WI38 (cell line): ENCODE results near the gene NCAM2.

Experiments used
- H3K4me3 ChIP-seq: 2 replicates; pipeline ENCODE4 v1.5.1; 2011; ENCODE audit warnings: low read depth, mild to moderate bottlenecking, control low read depth, low read length
- TF ChIP-seq, protein P1 (sequence below): IDR thresholded peaks from 2 replicates; pipeline ENCODE4 v1.5.1; 2012; ENCODE audit warnings: low read depth, mild to moderate bottlenecking, control low read depth, low read length

The NCAM2 gene

DNA sequence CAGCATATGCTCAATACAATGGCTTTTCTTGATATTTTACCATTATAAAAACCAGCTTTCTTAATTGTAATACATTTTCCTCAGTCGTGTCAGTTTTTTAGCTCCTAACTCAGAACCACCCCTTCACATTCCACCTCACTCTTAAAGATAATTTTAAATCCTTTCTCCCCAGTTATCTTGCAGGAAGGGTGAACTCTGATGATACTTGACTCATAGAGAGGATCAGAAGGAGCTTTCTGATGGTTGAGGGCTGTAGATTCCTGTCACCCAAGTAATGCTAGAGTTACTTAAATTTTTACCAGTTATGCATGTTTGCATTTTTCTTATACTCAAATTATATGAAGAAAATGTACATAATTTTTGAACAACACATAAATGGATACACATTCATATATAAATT, 233.7 kb downstream of the NCAM2 start:
- H3K4me3 ChIP-seq, result no peak overlapping the region
- TF ChIP-seq, protein P1, sequence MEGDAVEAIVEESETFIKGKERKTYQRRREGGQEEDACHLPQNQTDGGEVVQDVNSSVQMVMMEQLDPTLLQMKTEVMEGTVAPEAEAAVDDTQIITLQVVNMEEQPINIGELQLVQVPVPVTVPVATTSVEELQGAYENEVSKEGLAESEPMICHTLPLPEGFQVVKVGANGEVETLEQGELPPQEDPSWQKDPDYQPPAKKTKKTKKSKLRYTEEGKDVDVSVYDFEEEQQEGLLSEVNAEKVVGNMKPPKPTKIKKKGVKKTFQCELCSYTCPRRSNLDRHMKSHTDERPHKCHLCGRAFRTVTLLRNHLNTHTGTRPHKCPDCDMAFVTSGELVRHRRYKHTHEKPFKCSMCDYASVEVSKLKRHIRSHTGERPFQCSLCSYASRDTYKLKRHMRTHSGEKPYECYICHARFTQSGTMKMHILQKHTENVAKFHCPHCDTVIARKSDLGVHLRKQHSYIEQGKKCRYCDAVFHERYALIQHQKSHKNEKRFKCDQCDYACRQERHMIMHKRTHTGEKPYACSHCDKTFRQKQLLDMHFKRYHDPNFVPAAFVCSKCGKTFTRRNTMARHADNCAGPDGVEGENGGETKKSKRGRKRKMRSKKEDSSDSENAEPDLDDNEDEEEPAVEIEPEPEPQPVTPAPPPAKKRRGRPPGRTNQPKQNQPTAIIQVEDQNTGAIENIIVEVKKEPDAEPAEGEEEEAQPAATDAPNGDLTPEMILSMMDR, result no peak

DNA sequence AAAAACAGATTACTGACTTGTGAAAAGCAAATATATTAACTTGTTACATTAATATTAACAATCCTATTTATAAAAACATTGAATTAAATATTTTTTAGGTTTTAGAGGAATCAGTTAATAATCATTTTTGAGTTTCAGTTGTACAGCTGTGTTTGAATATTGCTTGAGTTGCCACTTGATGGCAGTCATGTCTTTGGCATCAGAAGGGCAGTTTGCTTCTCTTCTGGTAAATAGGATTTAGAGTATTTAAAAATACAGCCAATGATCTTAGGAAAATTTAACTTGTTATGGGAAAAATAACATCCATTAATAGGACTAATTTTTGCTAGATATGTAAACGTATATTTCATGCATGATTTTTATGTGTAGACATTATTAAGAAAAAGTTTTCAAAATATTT, 234.1 kb downstream of the NCAM2 start:
- H3K4me3 ChIP-seq, result no peak overlapping the region
- TF ChIP-seq, protein P1, result peak; percentile 25; the same call in 1 of the 2 replicates

DNA sequence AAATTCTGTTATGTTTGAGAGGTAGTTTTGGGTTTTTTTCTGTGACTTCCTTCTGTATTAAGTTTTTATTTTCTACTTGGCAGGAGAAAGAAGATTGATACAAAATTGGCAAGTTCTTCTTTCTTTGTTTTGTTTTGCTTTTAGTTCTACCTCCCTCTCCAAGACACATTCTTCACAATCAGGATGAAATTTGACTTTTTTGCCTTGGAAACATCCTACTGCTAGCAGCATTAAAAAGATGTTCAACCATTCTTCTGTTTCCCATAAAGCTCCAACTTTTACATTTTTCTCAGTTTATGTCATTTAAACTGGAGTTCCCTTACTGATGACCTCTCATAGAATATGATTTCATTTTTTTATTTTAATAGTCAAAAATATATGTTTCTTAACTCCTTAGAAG, 234.8 kb downstream of the NCAM2 start:
- no peak overlapping the region for H3K4me3 ChIP-seq
- TF ChIP-seq, protein P1, result no peak

DNA sequence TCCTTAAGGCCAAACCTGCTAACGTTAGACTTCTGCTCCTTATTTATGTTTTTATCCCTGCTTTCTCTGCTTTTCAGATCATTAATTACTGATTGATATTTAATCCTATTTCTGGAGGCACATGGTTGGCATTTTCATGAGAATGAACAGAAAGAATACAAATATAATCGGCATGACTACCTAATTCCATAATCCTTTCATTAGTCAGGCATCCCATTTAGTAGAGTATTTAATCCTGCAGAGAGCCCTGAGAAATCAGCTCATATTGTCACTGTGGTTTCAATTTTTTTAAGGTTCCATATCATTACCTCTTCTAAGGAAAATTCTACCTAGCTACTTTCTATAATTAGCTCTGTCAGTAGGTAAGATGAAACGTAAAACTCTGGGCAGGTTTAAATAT, 238.8 kb downstream of the NCAM2 start:
- no peak overlapping the region for H3K4me3 ChIP-seq
- TF ChIP-seq, protein P1, result no peak

DNA sequence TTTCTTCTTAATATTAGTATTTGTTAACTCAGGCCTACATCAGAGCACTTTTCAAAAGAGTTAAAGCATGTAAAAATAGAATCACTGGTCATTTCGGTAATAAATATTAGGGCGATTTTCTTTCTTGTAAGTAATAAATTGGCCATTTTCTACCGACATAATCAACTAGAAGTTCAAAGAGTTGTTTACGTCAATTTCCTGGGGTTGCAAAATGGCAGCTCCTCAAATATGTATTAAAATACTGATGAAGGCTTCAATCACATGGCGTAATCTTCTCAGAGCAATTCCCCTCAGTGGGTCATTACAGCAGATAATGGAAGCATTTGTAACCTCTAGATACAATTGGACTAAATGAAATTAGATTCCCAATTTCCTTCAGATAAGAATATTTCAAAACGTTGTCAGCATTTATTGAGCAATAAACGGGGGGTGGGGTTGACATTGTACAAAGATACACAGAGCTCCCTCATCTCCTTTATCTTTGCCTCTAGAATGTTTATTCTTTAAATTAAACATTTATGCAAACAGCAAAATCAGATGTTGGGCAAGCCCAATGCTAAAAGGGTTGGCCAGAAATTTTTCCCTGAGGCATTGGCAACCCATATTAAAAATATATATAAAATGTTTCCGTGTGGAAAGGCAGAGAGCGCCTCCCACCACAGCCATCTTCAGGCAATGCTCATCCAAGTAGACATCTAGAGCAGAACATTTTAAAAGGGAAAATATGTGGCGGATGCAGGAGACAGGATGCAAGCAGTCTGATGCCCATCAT, 240.6 kb downstream of the NCAM2 start:
- H3K4me3 ChIP-seq, result no peak overlapping the region
- TF ChIP-seq, protein P1, result no peak

DNA sequence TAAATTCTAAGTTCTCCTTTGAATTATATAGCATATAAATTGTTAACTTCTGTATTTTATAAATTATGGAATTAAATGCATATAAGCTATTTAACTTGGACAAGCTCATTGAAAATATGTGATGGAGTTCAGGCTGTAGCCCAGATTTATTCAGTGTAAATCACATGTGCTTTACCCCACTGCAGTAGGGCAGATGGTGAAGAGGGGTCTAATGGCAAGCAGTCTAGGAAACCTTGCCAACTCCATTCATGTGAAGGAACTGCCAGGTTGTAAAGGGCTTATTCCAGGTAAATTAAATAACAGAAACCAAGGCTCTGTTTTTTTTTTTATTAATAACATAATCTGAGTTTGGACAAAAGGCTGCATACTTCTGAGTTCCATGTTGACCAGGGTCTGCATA, 243.2 kb downstream of the NCAM2 start:
- H3K4me3 ChIP-seq, result no peak overlapping the region
- TF ChIP-seq, protein P1, result no peak

DNA sequence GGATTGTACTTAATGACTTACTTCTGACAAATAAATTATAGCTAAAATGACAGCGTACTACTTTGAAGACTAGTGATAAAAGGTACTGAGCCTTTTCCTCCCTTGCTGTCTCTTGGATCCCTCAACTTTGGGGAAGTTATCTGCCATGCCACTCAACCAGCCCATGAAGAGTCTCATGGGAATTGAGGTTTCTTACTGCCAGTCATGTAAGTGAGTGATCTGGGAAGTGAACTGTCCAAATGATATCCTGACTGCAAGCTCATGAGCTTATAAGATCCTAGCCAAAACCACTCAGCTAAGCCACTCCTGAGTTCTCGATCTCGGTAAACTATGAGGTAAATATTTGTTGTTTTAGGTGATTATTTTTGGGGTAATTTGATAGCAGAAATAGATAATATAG, 247.8 kb downstream of the NCAM2 start:
- no peak overlapping the region for H3K4me3 ChIP-seq
- TF ChIP-seq, protein P1, result no peak
